AG09309 (cell line): ENCODE results near the gene PRKCA.

ENCODE experiments used
- DNase-seq: peaks from one replicate; pipeline ENCODE4 v3.0.0-alpha.2; 2010; ENCODE audit warnings: low read depth
- H3K4me3 ChIP-seq: 2 replicates; pipeline ENCODE4 v1.5.1; 2011; ENCODE audit warnings: mild to moderate bottlenecking, low read depth, low read length, moderate library complexity; ENCODE audit not compliant: control insufficient read depth
- TF ChIP-seq, protein P1 (sequence below): IDR thresholded peaks from 2 replicates; pipeline ENCODE4 v1.5.1; 2011; ENCODE audit warnings: mild to moderate bottlenecking, low read depth, low read length, inconsistent platforms; ENCODE audit not compliant: insufficient read depth, control insufficient read depth; ENCODE audit errors: missing control alignments

The PRKCA gene

DNA sequence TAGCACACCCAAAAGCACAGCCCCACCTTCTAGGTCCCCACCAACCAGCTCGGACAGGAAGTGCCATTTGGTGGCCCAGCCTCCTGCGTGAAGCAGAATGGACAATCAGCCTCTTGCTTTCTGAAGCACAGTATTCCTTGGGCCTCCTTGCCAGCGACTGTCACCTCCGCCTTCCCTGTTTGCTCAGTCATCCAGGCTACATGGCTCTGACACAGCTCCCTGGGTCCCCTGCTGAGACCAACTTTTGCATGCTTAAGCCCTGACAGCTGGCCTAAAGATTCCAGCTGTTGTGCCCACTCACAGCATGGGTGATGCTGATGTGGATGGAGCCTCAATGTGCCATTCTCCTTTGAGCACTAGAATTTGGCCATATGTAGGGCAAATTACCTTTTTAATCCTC, 528.0 kb downstream of the PRKCA start:
- TF ChIP-seq, protein P1, sequence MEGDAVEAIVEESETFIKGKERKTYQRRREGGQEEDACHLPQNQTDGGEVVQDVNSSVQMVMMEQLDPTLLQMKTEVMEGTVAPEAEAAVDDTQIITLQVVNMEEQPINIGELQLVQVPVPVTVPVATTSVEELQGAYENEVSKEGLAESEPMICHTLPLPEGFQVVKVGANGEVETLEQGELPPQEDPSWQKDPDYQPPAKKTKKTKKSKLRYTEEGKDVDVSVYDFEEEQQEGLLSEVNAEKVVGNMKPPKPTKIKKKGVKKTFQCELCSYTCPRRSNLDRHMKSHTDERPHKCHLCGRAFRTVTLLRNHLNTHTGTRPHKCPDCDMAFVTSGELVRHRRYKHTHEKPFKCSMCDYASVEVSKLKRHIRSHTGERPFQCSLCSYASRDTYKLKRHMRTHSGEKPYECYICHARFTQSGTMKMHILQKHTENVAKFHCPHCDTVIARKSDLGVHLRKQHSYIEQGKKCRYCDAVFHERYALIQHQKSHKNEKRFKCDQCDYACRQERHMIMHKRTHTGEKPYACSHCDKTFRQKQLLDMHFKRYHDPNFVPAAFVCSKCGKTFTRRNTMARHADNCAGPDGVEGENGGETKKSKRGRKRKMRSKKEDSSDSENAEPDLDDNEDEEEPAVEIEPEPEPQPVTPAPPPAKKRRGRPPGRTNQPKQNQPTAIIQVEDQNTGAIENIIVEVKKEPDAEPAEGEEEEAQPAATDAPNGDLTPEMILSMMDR = no peak
- no peak for DNase-seq
- no peak overlapping the region for H3K4me3 ChIP-seq

DNA sequence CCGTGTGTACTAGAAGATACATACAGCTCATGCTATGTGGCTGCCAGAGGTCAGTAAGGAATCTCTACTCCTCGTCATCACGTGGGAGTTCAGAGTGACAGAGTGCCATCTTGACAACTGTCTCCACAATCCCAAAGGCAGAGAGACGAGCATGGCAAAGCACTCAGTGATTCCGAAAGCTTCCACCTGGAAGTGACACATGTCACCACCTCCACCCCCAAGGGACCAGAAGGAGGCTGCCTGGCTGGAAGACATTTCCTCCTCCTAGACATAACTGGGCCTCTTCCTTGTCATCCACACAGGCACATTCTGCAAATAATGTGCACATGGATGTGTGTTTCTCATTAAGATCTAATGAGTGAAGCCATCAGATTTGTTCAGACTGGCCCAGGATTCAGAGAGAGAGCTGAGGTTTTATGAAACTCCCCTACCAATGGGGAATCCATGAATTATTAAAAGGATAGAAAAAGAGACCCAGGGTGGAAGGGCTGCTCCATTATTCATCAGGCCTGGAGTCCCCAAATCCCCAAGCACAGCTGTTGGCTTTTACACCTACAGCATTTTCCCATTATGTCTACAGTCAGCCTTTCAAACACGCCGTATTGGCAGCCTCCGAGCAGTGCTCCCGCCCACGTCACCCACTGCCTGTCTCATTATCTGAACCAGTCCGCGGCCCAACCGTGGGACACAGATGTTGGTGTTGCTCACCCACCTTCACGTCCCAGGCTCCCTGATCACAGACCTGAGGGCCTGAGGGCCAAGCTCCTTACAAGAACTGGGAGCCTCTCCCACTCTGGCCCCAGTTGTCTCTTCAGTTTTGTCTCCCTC, 529.2 kb downstream of the PRKCA start:
- no peak overlapping the region for H3K4me3 ChIP-seq
- no peak for DNase-seq
- TF ChIP-seq, protein P1 = no peak

DNA sequence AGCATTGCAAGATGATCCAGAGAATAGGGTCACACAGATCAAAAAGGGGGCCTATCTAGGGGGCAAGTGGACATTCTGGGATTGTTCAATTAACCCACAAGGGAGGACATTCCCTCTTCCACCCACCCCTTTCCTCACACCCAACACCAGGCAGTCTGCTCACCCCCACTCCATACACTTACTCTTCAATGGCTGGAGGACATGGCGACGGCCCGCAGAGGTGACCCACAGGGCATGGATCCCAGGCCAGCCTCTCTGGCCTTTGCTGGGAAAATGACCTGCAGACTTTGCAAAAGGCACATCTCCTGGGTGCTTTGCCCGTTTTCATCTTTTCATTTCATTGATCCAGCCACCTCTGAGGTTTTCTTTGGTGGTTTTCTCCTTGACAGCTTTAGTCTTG, 530.8 kb downstream of the PRKCA start:
- no peak for DNase-seq
- TF ChIP-seq, protein P1 = no peak
- H3K4me3 ChIP-seq = no peak overlapping the region

DNA sequence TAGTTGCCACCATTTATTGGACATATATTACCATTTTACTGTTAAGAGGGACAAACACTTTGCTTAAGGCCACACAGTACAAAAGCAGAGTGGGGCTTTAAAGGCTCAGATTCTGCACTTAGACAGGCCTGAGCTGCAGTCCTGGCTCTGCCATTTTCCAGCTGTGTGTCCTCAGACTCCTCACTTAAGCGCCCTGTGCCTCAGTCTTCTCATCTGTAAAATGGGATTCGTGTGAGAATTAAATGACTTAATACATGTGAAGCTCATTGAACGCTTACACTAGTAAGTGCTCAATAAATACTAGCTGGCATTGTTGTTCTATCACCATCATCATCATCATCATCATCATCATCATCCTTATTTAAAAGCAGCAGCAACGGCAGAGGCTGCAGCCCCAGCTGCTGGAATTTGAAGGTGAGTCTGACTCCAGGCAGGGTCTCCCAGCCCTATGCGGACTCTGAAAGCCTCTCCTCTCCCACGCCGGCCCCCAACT, 532.1 kb downstream of the PRKCA start:
- no peak for DNase-seq
- H3K4me3 ChIP-seq = no peak overlapping the region
- TF ChIP-seq, protein P1 = no peak

DNA sequence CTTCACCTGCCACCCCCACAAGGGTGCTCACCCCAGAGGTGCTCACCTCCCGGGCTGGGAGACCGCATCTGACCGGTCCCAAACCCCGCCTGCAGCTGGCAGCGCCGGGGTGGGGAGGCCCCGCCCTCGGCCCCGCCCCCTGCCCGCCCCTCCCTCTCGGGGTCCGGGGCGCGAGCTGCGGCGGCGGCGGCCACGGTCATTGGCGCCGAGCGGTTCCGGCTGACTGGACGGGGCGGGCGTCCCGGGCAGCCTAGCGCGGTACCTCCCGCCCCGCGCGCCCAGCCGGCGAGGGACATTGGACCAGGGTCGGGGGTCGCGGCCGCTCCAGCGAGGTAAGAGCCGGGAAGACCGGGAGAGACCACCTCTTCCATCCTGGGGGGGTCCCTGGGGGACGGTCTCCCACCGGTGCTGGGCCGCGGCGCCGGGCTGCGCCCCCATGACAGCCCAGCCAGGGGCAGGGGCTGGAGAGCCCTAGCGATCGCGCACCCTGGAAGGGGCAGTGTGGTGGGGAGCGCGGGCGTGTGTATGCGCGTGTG, 532.6 kb downstream of the PRKCA start, which contains the start of gene CACNG5:
CACNG5 (plus strand) TSS at position 199 of the 536 bp plus-strand sequence. CDS start 42,216 bp downstream, outside the sequence.
- TF ChIP-seq, protein P1 = no peak
- DNase-seq = no peak
- H3K4me3 ChIP-seq = no peak within 1 kb of the TSS

DNA sequence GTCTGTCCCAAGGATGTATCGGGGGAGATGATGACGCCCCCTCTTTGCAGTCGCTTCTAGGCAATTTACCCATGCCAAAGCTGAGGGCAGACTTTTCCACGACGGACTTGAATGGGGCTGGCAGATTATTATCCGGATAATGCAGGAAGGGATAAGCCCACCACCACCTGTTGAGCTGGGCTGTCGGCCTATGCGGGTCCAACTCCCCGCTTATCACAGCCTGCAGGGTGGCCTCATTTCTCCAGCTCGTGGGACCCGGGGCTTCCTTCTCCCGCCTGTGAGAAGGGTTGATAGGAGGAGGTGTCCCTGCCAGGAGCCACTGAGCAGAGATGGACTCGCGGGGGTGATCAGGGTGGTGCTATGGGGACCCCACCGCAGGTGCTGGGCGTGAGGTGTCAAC, 533.1 kb downstream of the PRKCA start:
- no peak overlapping the region for H3K4me3 ChIP-seq
- TF ChIP-seq, protein P1 = no peak
- no peak for DNase-seq
